ENCODE data around the gene MSGN1.

- TF ChIP-seq GATA2 (IDR thresholded peaks at IDR 0.05; ENCODE audit: low read depth, low read length) (no peak), GATA3 (IDR thresholded peaks at IDR 0.05; ENCODE audit: low read depth, low read length) (no peak)
These were observed 2.4 kb upstream of the MSGN1 start for GRCh38 chr2:17813742-17814473.

All from SH-SY5Y (cell line).